ENCODE results near the gene XCL2. TPM values are rescaled to one million over a fixed set of nuclear protein-coding genes. Genes with fewer than 3 reads are reported as not detected.

Gene XCL2
- total and polyA plus RNA-seq, 2 experiments from 2014 or later = 0.35 TPM; not detected in 1

DNA sequence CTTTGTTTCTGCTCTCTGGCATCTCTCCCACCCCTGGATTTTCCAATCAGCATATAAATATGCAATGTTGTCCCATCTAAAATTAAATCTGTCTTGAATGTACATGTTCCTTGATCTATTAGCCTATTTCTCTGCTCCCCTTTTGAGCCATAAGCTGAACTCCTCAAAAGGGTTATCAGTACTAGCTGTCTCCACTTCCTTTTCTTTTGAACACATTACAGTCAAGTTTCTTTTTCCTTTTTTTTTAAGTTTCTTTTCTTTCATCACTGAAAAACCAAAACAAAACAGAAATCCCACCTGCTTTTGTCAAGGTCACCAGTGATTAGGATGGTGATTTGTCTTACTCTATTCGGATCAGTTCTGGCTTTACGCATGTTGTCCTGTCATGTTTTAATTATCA lies 29.3 kb downstream of the XCL2 start:
- no peak overlapping the region for H3K4me3 ChIP-seq
- no peaks in the 10 kb centered on the region for H3K36me3 ChIP-seq
- peaks cover 77% of the 10 kb centered on the region for H3K4me1 ChIP-seq (ENCODE audit: low read depth)
- peak in 1 of 2 donors; percentile 5 for DNase-seq (ENCODE audit: low read depth in 1 of 2, low spot score in 1 of 2)
- TF ChIP-seq, protein P1, sequence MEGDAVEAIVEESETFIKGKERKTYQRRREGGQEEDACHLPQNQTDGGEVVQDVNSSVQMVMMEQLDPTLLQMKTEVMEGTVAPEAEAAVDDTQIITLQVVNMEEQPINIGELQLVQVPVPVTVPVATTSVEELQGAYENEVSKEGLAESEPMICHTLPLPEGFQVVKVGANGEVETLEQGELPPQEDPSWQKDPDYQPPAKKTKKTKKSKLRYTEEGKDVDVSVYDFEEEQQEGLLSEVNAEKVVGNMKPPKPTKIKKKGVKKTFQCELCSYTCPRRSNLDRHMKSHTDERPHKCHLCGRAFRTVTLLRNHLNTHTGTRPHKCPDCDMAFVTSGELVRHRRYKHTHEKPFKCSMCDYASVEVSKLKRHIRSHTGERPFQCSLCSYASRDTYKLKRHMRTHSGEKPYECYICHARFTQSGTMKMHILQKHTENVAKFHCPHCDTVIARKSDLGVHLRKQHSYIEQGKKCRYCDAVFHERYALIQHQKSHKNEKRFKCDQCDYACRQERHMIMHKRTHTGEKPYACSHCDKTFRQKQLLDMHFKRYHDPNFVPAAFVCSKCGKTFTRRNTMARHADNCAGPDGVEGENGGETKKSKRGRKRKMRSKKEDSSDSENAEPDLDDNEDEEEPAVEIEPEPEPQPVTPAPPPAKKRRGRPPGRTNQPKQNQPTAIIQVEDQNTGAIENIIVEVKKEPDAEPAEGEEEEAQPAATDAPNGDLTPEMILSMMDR (IDR thresholded peaks at IDR 0.05; ENCODE audit: low read depth, low read length) = no peak
- H3K27me3 ChIP-seq = no peaks in the 10 kb centered on the region
- H3K27ac ChIP-seq = peak overlapping the region; percentile 98
- no peaks in the 10 kb centered on the region for H3K9me3 ChIP-seq (ENCODE audit: low read depth)

DNA sequence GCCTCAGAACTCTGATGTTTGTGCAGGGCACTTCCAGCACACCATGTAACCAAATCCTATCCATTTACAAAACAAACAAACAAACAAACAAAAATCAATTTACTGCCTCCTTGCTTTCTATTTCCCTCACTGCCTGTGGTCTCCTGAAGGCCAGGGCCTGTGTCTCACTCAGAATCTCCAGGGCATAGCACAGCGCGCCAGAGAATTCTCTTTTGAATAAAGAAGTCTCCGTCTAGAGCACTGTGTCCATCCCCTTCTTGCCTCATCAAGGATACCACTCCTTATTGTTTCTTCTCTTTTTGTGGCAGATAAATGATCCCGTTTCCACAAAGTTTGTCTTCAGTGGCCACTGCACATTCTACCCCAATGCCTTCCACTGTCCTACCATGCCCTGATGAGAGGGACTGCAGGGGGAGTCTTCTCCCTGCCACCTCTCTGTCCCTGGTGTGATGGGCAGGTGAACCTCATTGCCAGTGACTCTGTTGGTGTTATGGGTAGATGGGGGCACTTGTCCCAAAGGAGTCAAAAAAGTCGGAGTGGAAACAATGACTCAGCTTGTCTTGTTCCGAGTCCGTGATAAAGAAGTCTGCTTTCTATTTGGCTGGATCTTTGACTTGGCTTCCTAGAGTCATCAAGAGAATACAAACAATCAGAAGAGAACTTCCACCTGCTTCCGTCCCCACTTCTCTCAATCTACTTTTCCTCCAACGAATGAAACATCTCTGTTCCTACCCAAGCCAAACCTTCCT lies 30.0 kb downstream of the XCL2 start:
- TF ChIP-seq, protein P1 (IDR thresholded peaks at IDR 0.05; ENCODE audit: low read depth, low read length) = no peak
- no peaks in the 10 kb centered on the region for H3K36me3 ChIP-seq
- no peak overlapping the region for H3K4me3 ChIP-seq
- peak in 1 of 2 donors; percentile 59 for DNase-seq (ENCODE audit: low read depth in 1 of 2, low spot score in 1 of 2)
- no peaks in the 10 kb centered on the region for H3K27me3 ChIP-seq
- peak overlapping the region; percentile 98 for H3K27ac ChIP-seq
- H3K4me1 ChIP-seq (ENCODE audit: low read depth) = peaks cover 77% of the 10 kb centered on the region
- no peaks in the 10 kb centered on the region for H3K9me3 ChIP-seq (ENCODE audit: low read depth)

DNA sequence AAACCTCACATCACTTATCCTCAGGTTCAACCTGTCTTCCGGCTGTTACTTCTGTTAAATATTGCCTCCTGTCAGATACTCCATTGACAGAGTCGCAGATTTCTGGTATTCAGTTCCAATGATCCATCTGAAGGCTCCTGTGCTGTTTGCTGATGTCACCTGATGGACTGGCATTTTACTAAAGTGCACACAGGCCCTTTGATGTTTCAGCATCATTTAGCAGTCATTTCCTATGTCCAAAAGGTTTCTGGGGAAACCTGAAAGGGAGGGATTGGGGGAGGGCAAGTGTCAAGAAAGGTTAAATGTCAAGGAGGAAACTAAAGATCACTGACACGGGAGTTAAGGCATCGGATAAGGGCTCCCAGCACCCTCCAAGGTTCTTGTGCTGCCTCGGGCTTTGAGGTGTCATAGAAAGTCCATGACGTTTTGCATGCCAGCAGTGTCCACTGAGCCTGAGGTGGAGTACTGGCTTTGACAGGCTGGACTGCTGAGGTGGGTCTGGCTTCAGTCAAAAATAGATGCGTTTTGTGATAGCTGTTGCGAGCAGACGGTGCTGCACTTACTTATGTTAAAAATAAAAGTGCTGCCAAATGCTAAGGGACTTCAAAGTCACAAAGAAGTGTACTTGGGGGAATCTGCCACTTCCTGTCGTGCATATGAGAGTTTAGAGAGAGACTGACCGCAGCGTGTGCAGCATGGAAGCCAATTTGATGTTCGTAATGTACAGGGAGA lies 30.8 kb downstream of the XCL2 start:
- Histone ChIP-seq H3K4me3 (no peak overlapping the region), H3K4me1 (ENCODE audit: low read depth) (peaks cover 80% of the 10 kb centered on the region), H3K27ac (peak overlapping the region; percentile 98), H3K36me3 (no peaks in the 10 kb centered on the region), H3K9me3 (ENCODE audit: low read depth) (no peaks in the 10 kb centered on the region), H3K27me3 (no peaks in the 10 kb centered on the region)
- TF ChIP-seq, protein P1 (IDR thresholded peaks at IDR 0.05; ENCODE audit: low read depth, low read length) = no peak
- peak in 1 of 2 donors; percentile 94 for DNase-seq (ENCODE audit: low read depth in 1 of 2, low spot score in 1 of 2)

DNA sequence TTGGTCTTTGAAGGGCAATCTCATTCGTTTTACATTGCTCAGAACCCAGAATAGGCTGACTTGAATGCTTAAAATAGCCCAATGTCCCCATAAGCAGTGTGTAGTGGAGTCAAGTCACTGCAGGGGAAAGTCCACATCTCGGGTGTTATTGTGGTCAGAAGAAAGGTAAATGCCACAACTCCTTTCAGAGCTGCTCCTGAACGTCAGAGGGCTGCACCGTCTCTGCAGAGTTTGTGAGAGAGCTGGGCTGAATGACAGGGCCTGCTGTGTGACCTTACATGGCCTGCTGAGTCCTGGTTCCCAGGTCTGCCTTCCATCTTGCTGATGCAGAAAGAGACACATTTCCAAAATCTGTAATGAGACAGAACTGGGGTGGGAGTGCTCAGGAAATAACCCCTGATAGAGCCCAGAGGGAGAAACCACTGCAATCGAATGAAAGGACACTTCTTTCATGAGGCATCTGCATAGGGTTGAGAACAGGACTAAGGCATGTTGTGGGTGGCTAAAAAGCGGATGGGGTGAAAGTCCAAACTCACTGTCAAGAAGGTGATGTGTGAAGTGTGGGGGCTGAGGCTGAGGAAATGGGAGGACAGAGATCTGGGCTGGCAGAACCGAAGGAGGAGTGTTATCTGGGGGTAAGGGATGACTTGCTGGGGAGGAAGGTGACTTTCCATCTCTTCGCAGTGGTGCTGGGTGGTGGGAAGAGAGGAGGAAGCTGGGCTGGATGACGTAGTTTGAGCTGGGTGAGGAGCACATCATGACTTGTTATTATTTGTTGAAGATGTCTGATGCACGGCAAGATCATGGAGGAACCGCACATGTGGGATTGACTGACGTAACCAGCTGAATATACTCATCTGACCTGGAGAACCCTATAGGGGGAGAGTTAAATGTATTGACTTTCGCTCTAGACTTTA lies 33.7 kb downstream of the XCL2 start:
- H3K27ac ChIP-seq = peak overlapping the region; percentile 98
- H3K36me3 ChIP-seq = no peaks in the 10 kb centered on the region
- peak in 1 of 2 donors; percentile 50 for DNase-seq (ENCODE audit: low read depth in 1 of 2, low spot score in 1 of 2)
- H3K4me3 ChIP-seq = no peak overlapping the region
- peaks cover 63% of the 10 kb centered on the region for H3K4me1 ChIP-seq (ENCODE audit: low read depth)
- TF ChIP-seq, protein P1 (IDR thresholded peaks at IDR 0.05; ENCODE audit: low read depth, low read length) = no peak
- no peaks in the 10 kb centered on the region for H3K9me3 ChIP-seq (ENCODE audit: low read depth)
- no peaks in the 10 kb centered on the region for H3K27me3 ChIP-seq

DNA sequence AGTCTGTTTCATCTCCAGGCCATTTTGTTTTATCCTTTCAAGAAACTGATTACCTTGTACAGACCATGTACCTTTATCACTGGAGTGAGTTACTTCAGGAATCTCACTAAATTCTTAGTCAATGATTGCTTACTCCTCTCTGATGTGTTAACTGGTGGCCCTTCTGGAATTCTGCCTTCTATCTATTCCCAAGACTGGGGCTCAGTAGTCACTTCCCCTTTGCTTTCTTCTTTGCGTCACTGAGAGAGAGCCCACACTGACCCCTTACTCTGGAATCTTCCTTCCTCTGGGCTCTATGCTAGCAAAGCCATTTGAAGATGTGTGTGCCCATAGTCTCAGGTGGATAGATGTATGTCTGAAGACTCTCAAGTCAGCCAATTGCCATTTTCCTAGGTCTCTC lies 34.6 kb downstream of the XCL2 start:
- no peaks in the 10 kb centered on the region for H3K9me3 ChIP-seq (ENCODE audit: low read depth)
- H3K4me1 ChIP-seq (ENCODE audit: low read depth) = peaks cover 54% of the 10 kb centered on the region
- peak overlapping the region; percentile 98 for H3K27ac ChIP-seq
- no peaks in the 10 kb centered on the region for H3K36me3 ChIP-seq
- H3K27me3 ChIP-seq = no peaks in the 10 kb centered on the region
- TF ChIP-seq, protein P1 (IDR thresholded peaks at IDR 0.05; ENCODE audit: low read depth, low read length) = no peak
- no peak for DNase-seq (ENCODE audit: low read depth in 1 of 2, low spot score in 1 of 2)
- H3K4me3 ChIP-seq = no peak overlapping the region

Measured in cardiac muscle cell (in vitro differentiated cells and primary cell).